K562 (cell line): ENCODE data around the gene YPEL2. TPM values are rescaled to one million over a fixed set of nuclear protein-coding genes. Genes with fewer than 3 reads are reported as not detected.

Experiments used
- ARID2 ChIP-seq: fragments of 450-650 bp; IDR thresholded peaks from 2 replicates; pipeline ENCODE4 v1.6.1; 2017; ENCODE audit warnings: antibody characterized with exemption, mild to moderate bottlenecking
- ASH1L ChIP-seq: fragments of 450-650 bp; IDR thresholded peaks from 2 replicates; pipeline ENCODE4 v1.6.1; 2018; ENCODE audit warnings: borderline replicate concordance, mild to moderate bottlenecking, low read depth; ENCODE audit not compliant: partially characterized antibody
- BRD4 ChIP-seq: fragments of 200-600 bp; sonication (generic); IDR thresholded peaks from 2 replicates; pipeline ENCODE4 v1.6.1; 2017; ENCODE audit warnings: inconsistent platforms
- CXXC5 ChIP-seq: fragments of 250-450 bp; sonication (Bioruptor Pico); IDR thresholded peaks from 2 replicates; pipeline ENCODE4 v1.8.0; 2022; ENCODE audit warnings: inconsistent platforms, mild to moderate bottlenecking, moderate library complexity
- FOS ChIP-seq: IDR thresholded peaks from 3 replicates; pipeline ENCODE4 v1.6.1; 2011; ENCODE audit not compliant: insufficient read length; ENCODE audit errors: extremely low read depth
- GABPB1 ChIP-seq: sonication (generic); formaldehyde crosslinking; IDR thresholded peaks from 2 replicates; pipeline ENCODE4 v1.8.0; 2022; ENCODE audit warnings: mild to moderate bottlenecking, missing genetic modification reagents
- GATAD2B ChIP-seq: fragments of 450-650 bp; IDR thresholded peaks from 2 replicates; pipeline ENCODE4 v1.6.1; 2017; ENCODE audit warnings: mild to moderate bottlenecking, borderline replicate concordance
- MEF2D ChIP-seq: conservative IDR thresholded peaks from 2 replicates; pipeline ENCODE4 v1.6.1; 2016; ENCODE audit warnings: low read depth, missing genetic modification characterization, missing compliant biosample characterization
- MEIS2 ChIP-seq: fragments of 450-650 bp; IDR thresholded peaks from 2 replicates; pipeline ENCODE4 v1.6.1; 2014; ENCODE audit warnings: mild to moderate bottlenecking; ENCODE audit not compliant: partially characterized antibody
- NRF1 ChIP-seq, 2 experiments: fragments of 450-650 bp; IDR thresholded peaks in 1 of 2; conservative IDR thresholded peaks in 1 of 2; 2 replicates each; pipeline ENCODE4 v1.6.1; 2014; ENCODE audit warnings: mild to moderate bottlenecking in 2 of 2
- PBX2 ChIP-seq, 2 experiments: IDR thresholded peaks in 1 of 2; conservative IDR thresholded peaks in 1 of 2; 2 replicates each; pipeline ENCODE4 v1.6.1; 2016; ENCODE audit warnings: low read depth in 2 of 2, mild to moderate bottlenecking in 1 of 2, missing compliant biosample characterization in 1 of 2, missing genetic modification characterization in 1 of 2, moderate library complexity in 1 of 2
- POLR2G ChIP-seq: fragments of 200-400 bp; formaldehyde crosslinking; IDR thresholded peaks from 2 replicates; pipeline ENCODE4 v1.6.1; 2017; ENCODE audit warnings: low read depth, mild to moderate bottlenecking, antibody characterized with exemption, low read length, moderate library complexity
- RBM22 ChIP-seq: fragments of 200-400 bp; formaldehyde crosslinking; IDR thresholded peaks from 2 replicates; pipeline ENCODE4 v1.6.1; 2018; ENCODE audit warnings: low read length, low read depth; ENCODE audit not compliant: poor library complexity, severe bottlenecking
- SAFB ChIP-seq: fragments of 200-400 bp; formaldehyde crosslinking; IDR thresholded peaks from 2 replicates; pipeline ENCODE4 v1.6.1; 2017; ENCODE audit warnings: low read depth, low read length, borderline replicate concordance
- XRCC3 ChIP-seq: fragments of 450-650 bp; IDR thresholded peaks from 2 replicates; pipeline ENCODE4 v1.6.1; 2017; ENCODE audit warnings: mild to moderate bottlenecking, moderate library complexity
- ZHX1 ChIP-seq: fragments of 150-350 bp; conservative IDR thresholded peaks from 2 replicates; pipeline ENCODE4 v1.6.1; 2014; ENCODE audit warnings: low read length
- ZNF311 ChIP-seq: fragments of 250-450 bp; sonication (Bioruptor Pico); IDR thresholded peaks from 2 replicates; pipeline ENCODE4 v1.4.0; 2020; ENCODE audit warnings: mild to moderate bottlenecking, moderate library complexity
- polyA plus RNA-seq, 8 experiments: library from polyadenylated mRNA; depleted of rRNA in 4 of 8; stranded (reverse) in 5 of 8; unstranded in 3 of 8; fragments of >200 nt; fragmentation: Nextera tagmentation in 2 of 8; fragmentation: Illumina TruSeq in 1 of 8; extraction: Ambion mirVana in 2 of 8; extraction: Trizol in 1 of 8; gene quantifications; 2 replicates each; pipeline versions ENCODE4 v1.2.1 to v1.2.3, GENCODE V29; 2011 to 2014; ENCODE audit warnings: inconsistent platforms in 1 of 8, missing spikeins in 1 of 8
- total RNA-seq, 7 experiments: library from RNA; depleted of rRNA in 6 of 7; stranded (reverse); fragments of >200 nt in 6 of 7; fragmentation: Illumina TruSeq in 2 of 7; extraction: Trizol in 2 of 7; gene quantifications; 2 replicates each; pipeline versions ENCODE4 v1.2.1 to v1.2.3, GENCODE V29; 2011 to 2021; ENCODE audit warnings: low replicate concordance in 1 of 7
- TF ChIP-seq, protein P1 (sequence below): sonication (generic); formaldehyde crosslinking; IDR thresholded peaks from 2 replicates; pipeline ENCODE4 v1.8.0; 2022; ENCODE audit warnings: mild to moderate bottlenecking, missing genetic modification reagents
- TF ChIP-seq, protein P2 (sequence below): sonication (generic); formaldehyde crosslinking; IDR thresholded peaks from 2 replicates; pipeline ENCODE4 v1.8.0; 2022; ENCODE audit warnings: mild to moderate bottlenecking, missing genetic modification reagents

Gene YPEL2
- total and polyA plus RNA-seq, 9 of the 15 experiments (the other 6 are each of a cell fraction or from before 2014, with no cell fraction given) = 0.11 to 2.4 (median 0.47) TPM

DNA sequence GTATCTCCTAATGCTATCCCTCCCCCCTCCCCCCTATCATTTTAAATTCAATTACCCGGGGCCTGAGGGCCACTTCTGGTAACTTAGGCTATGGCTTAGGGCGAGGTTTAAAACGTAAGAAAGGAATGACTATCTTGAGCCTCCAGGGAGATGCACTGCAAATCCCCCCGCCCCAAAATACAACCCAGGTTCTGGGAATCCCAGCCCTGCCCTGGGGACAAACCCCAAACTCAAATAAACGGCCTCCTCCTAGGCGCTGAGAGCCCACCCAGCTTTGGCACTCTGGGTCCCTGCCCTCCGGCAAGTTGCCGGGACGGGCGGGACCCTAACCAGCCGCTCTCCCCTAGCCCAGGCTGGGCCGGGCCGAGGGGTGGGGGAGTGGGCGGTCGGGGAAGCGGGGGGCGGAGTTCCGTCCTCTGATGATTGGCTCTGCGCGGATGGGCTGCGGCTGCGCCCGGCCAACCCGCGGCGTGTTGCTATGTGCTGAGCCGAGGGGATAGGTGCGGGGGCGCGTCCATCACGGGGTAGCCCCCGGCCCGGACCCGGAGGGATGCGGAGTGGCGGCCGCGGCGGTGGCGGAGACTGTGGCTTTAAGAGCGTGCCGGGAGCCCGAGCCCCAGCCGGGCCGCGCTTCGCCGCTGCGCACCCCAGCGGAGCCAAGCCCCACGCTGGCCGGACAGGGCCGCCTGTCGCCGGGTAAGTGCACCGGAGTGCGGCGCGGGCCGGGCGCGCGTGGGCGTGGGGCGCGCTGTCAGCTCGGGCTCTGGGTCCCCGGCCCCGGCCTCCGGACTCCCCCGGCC is at the start of gene YPEL2 (continued):
- TF ChIP-seq RBM22 (no peak), SAFB (peak; percentile 95), ZNF311 (CRISPR knock-in tag) (no peak), MEIS2 (no peak), MEF2D (tag) (no peak), POLR2G (0 out of 2 replicates have a peak, but pooled peaks have one; percentile 31), BRD4 (no peak), GATAD2B (peak; percentile 96; the same call in 1 of the 2 replicates), PBX2 (CRISPR knock-in tag; IDR thresholded peaks at IDR 0.05; ENCODE audit: low read depth) (peak; percentile 82), PBX2 (tag; conservative IDR thresholded peaks at IDR 0.05; ENCODE audit: low read depth) (peak; percentile 83), XRCC3 (no peak), ZHX1 (no peak), GABPB1 (CRISPR knock-in tag) (no peak), ARID2 (no peak), NRF1 (conservative IDR thresholded peaks at IDR 0.05 in 1 of 2, IDR thresholded peaks at IDR 0.05 in 1 of 2) (peak; percentile 77 to 82), CXXC5 (CRISPR knock-in tag) (peak; percentile 58), ASH1L (peak; percentile 88), FOS (peak; percentile 89)
- TF ChIP-seq, protein P1, sequence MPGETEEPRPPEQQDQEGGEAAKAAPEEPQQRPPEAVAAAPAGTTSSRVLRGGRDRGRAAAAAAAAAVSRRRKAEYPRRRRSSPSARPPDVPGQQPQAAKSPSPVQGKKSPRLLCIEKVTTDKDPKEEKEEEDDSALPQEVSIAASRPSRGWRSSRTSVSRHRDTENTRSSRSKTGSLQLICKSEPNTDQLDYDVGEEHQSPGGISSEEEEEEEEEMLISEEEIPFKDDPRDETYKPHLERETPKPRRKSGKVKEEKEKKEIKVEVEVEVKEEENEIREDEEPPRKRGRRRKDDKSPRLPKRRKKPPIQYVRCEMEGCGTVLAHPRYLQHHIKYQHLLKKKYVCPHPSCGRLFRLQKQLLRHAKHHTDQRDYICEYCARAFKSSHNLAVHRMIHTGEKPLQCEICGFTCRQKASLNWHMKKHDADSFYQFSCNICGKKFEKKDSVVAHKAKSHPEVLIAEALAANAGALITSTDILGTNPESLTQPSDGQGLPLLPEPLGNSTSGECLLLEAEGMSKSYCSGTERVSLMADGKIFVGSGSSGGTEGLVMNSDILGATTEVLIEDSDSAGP (CRISPR knock-in tag) = peak; percentile 88
- TF ChIP-seq, protein P2, sequence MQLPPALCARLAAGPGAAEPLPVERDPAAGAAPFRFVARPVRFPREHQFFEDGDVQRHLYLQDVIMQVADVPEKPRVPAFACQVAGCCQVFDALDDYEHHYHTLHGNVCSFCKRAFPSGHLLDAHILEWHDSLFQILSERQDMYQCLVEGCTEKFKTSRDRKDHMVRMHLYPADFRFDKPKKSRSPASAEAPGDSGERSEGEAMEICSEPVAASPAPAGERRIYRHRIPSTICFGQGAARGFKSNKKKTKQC (CRISPR knock-in tag) = 0 out of 2 replicates have a peak, but pooled peaks have one; percentile 13
